ENCODE data around the gene APMAP.

- TF ChIP-seq CTCF (IDR thresholded peaks at IDR 0.05) (no peak), POLR2A (IDR thresholded peaks at IDR 0.05) (no peak), EP300 (IDR thresholded peaks at IDR 0.05) (no peak)
Measured at GRCh38 chr20:24960302-24960801, 32.2 kb downstream of the APMAP start.
